Thyroid gland (tissue), 4 donors: ENCODE measurements around the gene LMNTD2. TPM values are rescaled to one million over a fixed set of nuclear protein-coding genes. Genes with fewer than 3 reads are reported as not detected.

Source experiments
- DNase-seq, 2 donors: peaks; one replicate each; pipeline ENCODE4 v3.0.0-alpha.2; 2019
- H3K27ac ChIP-seq, 3 donors: fragments of 200-600 bp; sonication (generic); 1 replicate in 2 of 3; 2 replicates in 1 of 3; pipeline ENCODE4 v1.5.1; 2016 to 2019; ENCODE audit warnings: mild to moderate bottlenecking in 1 of 3, moderate library complexity in 1 of 3
- H3K27me3 ChIP-seq: fragments of 200-600 bp; sonication (generic); one replicate; pipeline ENCODE4 v1.5.1; 2019
- H3K36me3 ChIP-seq, 2 donors: fragments of 200-600 bp; sonication (generic); one replicate each; pipeline ENCODE4 v1.5.1; 2016 to 2019
- H3K4me1 ChIP-seq, 2 donors: fragments of 200-600 bp; sonication (generic); one replicate each; pipeline ENCODE4 v1.5.1; 2017 to 2019
- H3K4me3 ChIP-seq, 3 donors: fragments of 200-600 bp; sonication (generic); replicated peaks in 1 of 3; 1 replicate in 2 of 3; 2 replicates in 1 of 3; pipeline ENCODE4 v1.5.1; 2016; ENCODE audit warnings: mild to moderate bottlenecking in 1 of 3
- H3K9me3 ChIP-seq: fragments of 200-600 bp; sonication (generic); one replicate; pipeline ENCODE4 v1.5.1; 2017
- CTCF ChIP-seq, 6 experiments: fragments of 200-600 bp in 3 of 6; fragments of 450-650 bp in 3 of 6; sonication (generic) in 3 of 6; IDR thresholded peaks; one replicate each; pipeline ENCODE4 v1.5.1; 2016 to 2019; ENCODE audit warnings: antibody characterized with exemption in 6 of 6, mild to moderate bottlenecking in 2 of 6, inconsistent platforms in 1 of 6, moderate library complexity in 1 of 6
- POLR2A ChIP-seq, 2 donors: fragments of 450-650 bp; IDR thresholded peaks; one replicate each; pipeline ENCODE4 v1.6.1; 2017; ENCODE audit warnings: antibody characterized with exemption in 2 of 2, mild to moderate bottlenecking in 2 of 2, moderate library complexity in 1 of 2
- WGBS, 2 donors: methylation state at CpG; one replicate each; pipeline ENCODE4 v1.1.5; 2017; 5-methylcytosine and 5-hydroxymethylcytosine counted together
- intact Hi-C: fragments of 100-400 bp; cut with DNase I; formaldehyde crosslinking; loops from one replicate; pipeline ENCODE4 v1.15.1; 2023
- total RNA-seq, 4 donors: library from RNA; depleted of rRNA; stranded (reverse); fragments of >200 nt; gene quantifications; one replicate each; pipeline ENCODE4 v1.2.3, GENCODE V29; 2016

LMNTD2 gene
- total RNA-seq, 4 donors from 2014 or later, result 4.2 to 8.8 (median 6.6) TPM

- H3K27me3 ChIP-seq, result no peaks in the 10 kb centered on the region
- no peaks in the 10 kb centered on the region for H3K36me3 ChIP-seq
- H3K27ac ChIP-seq, result no peak overlapping the region
- H3K4me1 ChIP-seq, result peaks cover 0 to 4% of the 10 kb centered on the region in 2 donors
- H3K9me3 ChIP-seq, result no peaks in the 10 kb centered on the region
- WGBS, 2 donors, result 97 to 98% methylated on average over 4 of the region's 4 CpGs
- no peak for TF ChIP-seq CTCF (IDR thresholded peaks at IDR 0.05)
- TF ChIP-seq POLR2A (IDR thresholded peaks at IDR 0.05), result no peak
- intact Hi-C loops, result no loop called here
- no peak overlapping the region for H3K4me3 ChIP-seq
- no peak for DNase-seq
Measured at GRCh38 chr11:516400-516799, 44.1 kb downstream of the LMNTD2 start.

GRCh38 chr11:515131-515530, 45.4 kb downstream of the LMNTD2 start:
- no peak for DNase-seq
- no peak overlapping the region for H3K4me3 ChIP-seq
- intact Hi-C loops, result no loop called here
- TF ChIP-seq POLR2A (IDR thresholded peaks at IDR 0.05) (no peak), CTCF (IDR thresholded peaks at IDR 0.05) (no peak)
- peaks cover 0 to 3% of the 10 kb centered on the region in 2 donors for H3K36me3 ChIP-seq
- WGBS, 2 donors, result 89 to 90% methylated on average over 6 of the region's 6 CpGs
- no peaks in the 10 kb centered on the region for H3K27me3 ChIP-seq
- no peaks in the 10 kb centered on the region for H3K9me3 ChIP-seq
- peaks cover 0 to 4% of the 10 kb centered on the region in 2 donors for H3K4me1 ChIP-seq
- H3K27ac ChIP-seq, result no peak overlapping the region

GRCh38 chr11:514606-515005, 45.9 kb downstream of the LMNTD2 start:
- DNase-seq, result no peak
- TF ChIP-seq CTCF (IDR thresholded peaks at IDR 0.05), result no peak
- no peak for TF ChIP-seq POLR2A (IDR thresholded peaks at IDR 0.05)
- H3K4me1 ChIP-seq, result peaks cover 0 to 4% of the 10 kb centered on the region in 2 donors
- H3K9me3 ChIP-seq, result no peaks in the 10 kb centered on the region
- H3K36me3 ChIP-seq, result peaks cover 0 to 6% of the 10 kb centered on the region in 2 donors
- no peak overlapping the region for H3K4me3 ChIP-seq
- no peak overlapping the region for H3K27ac ChIP-seq
- H3K27me3 ChIP-seq, result no peaks in the 10 kb centered on the region
- intact Hi-C loops, result no loop called here
- 96 to 99% methylated on average over 10 of the region's 10 CpGs for WGBS, 2 donors

GRCh38 chr11:512761-513595, 47.6 kb downstream of the LMNTD2 start:
- no peaks in the 10 kb centered on the region for H3K9me3 ChIP-seq
- H3K27me3 ChIP-seq, result no peaks in the 10 kb centered on the region
- H3K27ac ChIP-seq, result no peak overlapping the region
- intact Hi-C loops, result no loop called here
- H3K4me3 ChIP-seq, result no peak overlapping the region
- H3K4me1 ChIP-seq, result peaks cover 1 to 2% of the 10 kb centered on the region in 2 donors
- no peak for DNase-seq
- TF ChIP-seq POLR2A (IDR thresholded peaks at IDR 0.05) (no peak), CTCF (IDR thresholded peaks at IDR 0.05) (no peak)
- 94% methylated on average over 29 of the region's 29 CpGs for WGBS, 2 donors
- H3K36me3 ChIP-seq, result peaks cover 5 to 6% of the 10 kb centered on the region in 2 donors

DNA sequence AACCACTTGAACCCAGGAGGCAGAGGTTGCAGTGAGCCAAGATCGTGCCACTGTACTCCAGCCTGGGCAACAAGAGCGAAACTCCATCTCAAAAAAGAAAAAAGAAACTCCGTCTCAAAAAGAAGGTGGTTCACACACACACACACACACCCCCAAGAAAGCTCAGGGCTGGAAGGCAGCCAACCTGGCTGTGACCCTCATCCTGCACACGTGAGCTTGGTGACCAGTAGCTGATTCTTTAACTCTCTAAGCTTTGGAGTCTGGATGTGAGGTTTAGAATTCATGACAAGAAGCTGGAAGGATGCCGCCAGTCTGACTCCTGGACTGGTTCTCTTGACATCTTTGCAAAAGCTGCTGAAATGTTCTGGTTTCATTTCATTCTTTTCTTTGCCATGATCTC, 51.6 kb downstream of the LMNTD2 start:
- TF ChIP-seq CTCF (IDR thresholded peaks at IDR 0.05) (no peak), POLR2A (IDR thresholded peaks at IDR 0.05) (no peak)
- Histone ChIP-seq H3K4me1 (peaks cover 26 to 27% of the 10 kb centered on the region in 2 donors), H3K27ac (no peak overlapping the region), H3K27me3 (no peaks in the 10 kb centered on the region), H3K9me3 (no peaks in the 10 kb centered on the region), H3K4me3 (no peak overlapping the region), H3K36me3 (peaks cover 5 to 6% of the 10 kb centered on the region in 2 donors)
- WGBS, 2 donors, result 84 to 91% methylated on average over 5 of the region's 5 CpGs
- DNase-seq, result no peak
- intact Hi-C loops, result loop anchor here (10.0 kb wide), 1 partner anchor 304 kb away; the partner anchor contains the start of genes BET1L and RIC8A
